ENCODE measurements around the gene HIVEP2. TPM values are rescaled to one million over a fixed set of nuclear protein-coding genes. Genes with fewer than 3 reads are reported as not detected.
A peak's percentile ranks its signal among the peaks of the same experiment; 100 is the strongest.

Gene HIVEP2
- total and polyA plus RNA-seq, 2 donors (not counting 1 experiment from before 2014, with no cell fraction given) = 5.0 to 14.4 TPM

GRCh38 chr6:142842418-142843261, 102.3 kb downstream of the HIVEP2 start:
- Histone ChIP-seq H3K4me1 (ENCODE audit: control insufficient read depth, extremely low read depth, insufficient read depth, low read length) (peaks cover 25% of the 10 kb centered on the region), H3K4me2 (ENCODE audit: extremely low read depth, insufficient read depth, low read length) (peak overlapping the region; percentile 53)

GRCh38 chr6:142841915-142842314, 103.1 kb downstream of the HIVEP2 start:
- no peak overlapping the region for H3K27ac ChIP-seq (ENCODE audit: insufficient read depth, low read length)
- H3K9me3 ChIP-seq (ENCODE audit: control insufficient read depth, insufficient read depth, low read depth, low read length) = no peaks in the 10 kb centered on the region
- no peaks in the 10 kb centered on the region for H3K36me3 ChIP-seq (ENCODE audit: control insufficient read depth, insufficient read depth, low read length)
- H3K9ac ChIP-seq (ENCODE audit: insufficient read depth, low read length) = no peak overlapping the region
- no peak for DNase-seq (ENCODE audit: low read depth in 2 of 2)
- H3K4me3 ChIP-seq (replicated peaks in 1 of 4; ENCODE audit: control extremely low read depth in 1 of 4, insufficient read depth in 1 of 4, low read depth in 3 of 4, low read length in 4 of 4) = no peak overlapping the region
- TF ChIP-seq EZH2 (IDR thresholded peaks at IDR 0.05; ENCODE audit: low read length, missing control alignments) (no peak), CTCF (conservative IDR thresholded peaks at IDR 0.05 in 1 of 2, IDR thresholded peaks at IDR 0.05 in 1 of 2; ENCODE audit: low read depth in 1 of 2, low read length in 2 of 2) (no peak)
- H4K20me1 ChIP-seq (ENCODE audit: control insufficient read depth, extremely low read depth, insufficient read depth, low read length) = no peaks in the 10 kb centered on the region
- no peaks in the 10 kb centered on the region for H3K27me3 ChIP-seq (ENCODE audit: control insufficient read depth, insufficient read depth, low read length)
- peak overlapping the region; percentile 15 for H3K4me2 ChIP-seq (ENCODE audit: extremely low read depth, insufficient read depth, low read length)
- peaks cover 19% of the 10 kb centered on the region for H3K79me2 ChIP-seq (ENCODE audit: control insufficient read depth, insufficient read depth, low read length)
- no peak overlapping the region for H2AFZ ChIP-seq (ENCODE audit: low read length)
- H3K4me1 ChIP-seq (ENCODE audit: control insufficient read depth, extremely low read depth, insufficient read depth, low read length) = peaks cover 24% of the 10 kb centered on the region

More at GRCh38 chr6:142842418-142843261, 102.3 kb downstream of the HIVEP2 start:
- Histone ChIP-seq H3K9ac (ENCODE audit: insufficient read depth, low read length) (no peak overlapping the region), H3K9me3 (ENCODE audit: control insufficient read depth, insufficient read depth, low read depth, low read length) (no peaks in the 10 kb centered on the region), H4K20me1 (ENCODE audit: control insufficient read depth, extremely low read depth, insufficient read depth, low read length) (no peaks in the 10 kb centered on the region), H2AFZ (ENCODE audit: low read length) (no peak overlapping the region), H3K27me3 (ENCODE audit: control insufficient read depth, insufficient read depth, low read length) (no peaks in the 10 kb centered on the region), H3K36me3 (ENCODE audit: control insufficient read depth, insufficient read depth, low read length) (no peaks in the 10 kb centered on the region), H3K4me3 (replicated peaks in 1 of 4; ENCODE audit: control extremely low read depth in 1 of 4, insufficient read depth in 1 of 4, low read depth in 3 of 4, low read length in 4 of 4) (peak overlapping the region; percentile 4 to 34 (median 25)), H3K79me2 (ENCODE audit: control insufficient read depth, insufficient read depth, low read length) (peaks cover 19% of the 10 kb centered on the region), H3K27ac (ENCODE audit: insufficient read depth, low read length) (peak overlapping the region; percentile 26)
- peak; percentile 34 to 83 for DNase-seq (ENCODE audit: low read depth in 2 of 2)
- TF ChIP-seq CTCF (conservative IDR thresholded peaks at IDR 0.05 in 1 of 2, IDR thresholded peaks at IDR 0.05 in 1 of 2; ENCODE audit: low read depth in 1 of 2, low read length in 2 of 2) (no peak), EZH2 (IDR thresholded peaks at IDR 0.05; ENCODE audit: low read length, missing control alignments) (no peak)

GRCh38 chr6:142839686-142840040, 105.3 kb downstream of the HIVEP2 start:
- peaks cover 7% of the 10 kb centered on the region for H3K4me1 ChIP-seq (ENCODE audit: control insufficient read depth, extremely low read depth, insufficient read depth, low read length)
- H4K20me1 ChIP-seq (ENCODE audit: control insufficient read depth, extremely low read depth, insufficient read depth, low read length) = no peaks in the 10 kb centered on the region
- no peak overlapping the region for H3K4me2 ChIP-seq (ENCODE audit: extremely low read depth, insufficient read depth, low read length)
- H3K9ac ChIP-seq (ENCODE audit: insufficient read depth, low read length) = no peak overlapping the region
- no peaks in the 10 kb centered on the region for H3K36me3 ChIP-seq (ENCODE audit: control insufficient read depth, insufficient read depth, low read length)
- peaks cover 12% of the 10 kb centered on the region for H3K79me2 ChIP-seq (ENCODE audit: control insufficient read depth, insufficient read depth, low read length)
- H3K9me3 ChIP-seq (ENCODE audit: control insufficient read depth, insufficient read depth, low read depth, low read length) = no peaks in the 10 kb centered on the region
- TF ChIP-seq EZH2 (IDR thresholded peaks at IDR 0.05; ENCODE audit: low read length, missing control alignments) = no peak
- no peak for TF ChIP-seq CTCF (conservative IDR thresholded peaks at IDR 0.05 in 1 of 2, IDR thresholded peaks at IDR 0.05 in 1 of 2; ENCODE audit: low read depth in 1 of 2, low read length in 2 of 2)
- peak in 1 of 2 donors; percentile 25 for DNase-seq (ENCODE audit: low read depth in 2 of 2)
- H3K4me3 ChIP-seq (replicated peaks in 1 of 4; ENCODE audit: control extremely low read depth in 1 of 4, insufficient read depth in 1 of 4, low read depth in 3 of 4, low read length in 4 of 4) = no peak overlapping the region
- no peak overlapping the region for H2AFZ ChIP-seq (ENCODE audit: low read length)
- H3K27me3 ChIP-seq (ENCODE audit: control insufficient read depth, insufficient read depth, low read length) = no peaks in the 10 kb centered on the region
- no peak overlapping the region for H3K27ac ChIP-seq (ENCODE audit: insufficient read depth, low read length)

All from fibroblast of lung (primary cell).